Activated CD4-positive, CD25-positive, alpha-beta regulatory T cell treated with anti-CD3 and anti-CD28 coated beads, Interleukin-2, amount 50 U/mL, for 24 hours (primary cell): Measurements from ENCODE around the gene SLC25A53.

Source experiments
- ATAC-seq, 2 donors: fragments of 150-1000 bp; cut with Tn5 transposase; one replicate each; pipeline ENCODE4 v1.10.0; 2021; ENCODE audit warnings: mild to moderate bottlenecking in 1 of 2, moderate library complexity in 1 of 2

The SLC25A53 gene, protein sequence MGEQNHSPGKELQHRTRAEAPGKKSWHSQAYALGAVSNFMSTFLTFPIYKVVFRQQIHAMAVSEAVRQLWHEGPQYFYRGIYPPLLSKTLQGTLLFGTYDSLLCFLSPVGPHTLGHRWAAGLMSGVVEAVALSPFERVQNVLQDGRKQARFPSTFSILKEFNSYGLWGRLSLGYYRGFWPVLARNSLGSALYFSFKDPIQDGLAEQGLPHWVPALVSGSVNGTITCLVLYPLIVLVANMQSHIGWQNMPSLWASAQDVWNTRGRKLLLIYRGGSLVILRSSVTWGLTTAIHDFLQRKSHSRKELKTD

DNA sequence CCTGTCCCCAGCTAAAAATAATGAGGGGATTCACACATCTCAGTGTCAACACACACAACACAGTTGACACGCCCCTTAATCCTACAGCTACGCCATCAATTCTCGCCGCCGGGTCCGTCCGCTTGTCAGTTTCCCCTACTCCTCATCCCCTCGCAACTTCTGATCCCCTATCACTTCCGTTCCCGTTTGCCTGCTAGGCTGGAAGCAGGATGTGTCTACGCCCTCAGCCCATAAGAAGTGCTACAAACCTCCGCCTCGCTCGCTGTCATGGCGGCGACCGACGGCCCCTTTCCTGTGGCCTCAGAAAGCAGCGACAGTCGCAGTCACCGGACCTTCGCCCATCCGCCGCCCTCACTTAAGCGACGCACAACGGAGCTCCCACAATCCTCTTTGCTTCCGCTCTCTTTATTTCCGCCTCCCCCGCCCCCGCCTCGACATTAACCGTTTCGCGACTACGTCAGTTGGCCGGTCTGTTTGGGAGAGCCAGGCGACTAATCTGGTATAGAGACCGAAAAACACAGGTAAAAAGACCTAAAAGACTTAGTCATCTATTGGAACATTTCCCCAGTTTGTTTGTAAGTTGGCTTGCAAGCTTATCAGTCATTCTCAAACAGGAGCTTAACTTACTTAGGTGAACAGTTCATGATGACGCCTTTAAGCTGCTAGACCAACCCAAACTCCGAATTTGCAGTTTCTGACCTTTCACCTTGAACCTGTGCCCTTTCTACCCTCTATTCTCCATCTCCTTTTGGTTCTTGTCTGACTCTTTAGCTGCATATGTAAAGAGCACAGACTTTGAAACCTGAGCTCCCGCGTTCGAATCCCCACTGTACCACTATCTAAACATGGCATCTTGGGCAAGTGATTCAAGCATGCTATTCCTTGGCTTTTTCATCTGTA is at the start of gene SLC25A53:
TSS of gene SLC25A53 (minus strand) at position 380 of the 900 bp plus-strand sequence. CDS start 51,752 bp downstream, outside the sequence.
- ATAC-seq, result peak; percentile 87 to 88

DNA sequence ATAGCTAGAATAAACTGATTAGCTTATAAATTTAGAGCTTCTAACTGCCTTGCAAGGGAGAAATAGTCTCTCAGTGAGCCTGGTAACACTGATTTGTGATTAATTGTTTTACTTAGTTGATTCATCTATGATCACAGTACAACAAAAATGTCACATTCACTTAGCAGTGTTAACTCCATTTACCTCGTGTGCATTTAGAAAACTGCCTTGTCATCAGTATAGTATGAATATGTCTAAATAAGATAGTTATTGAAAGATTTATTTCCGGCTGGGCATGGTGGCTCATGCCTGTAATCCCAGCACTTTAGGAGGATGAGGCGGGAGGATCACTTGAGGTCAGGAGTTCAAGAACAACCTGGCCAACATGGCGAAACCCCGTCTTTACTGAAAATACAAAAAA is 48.7 kb upstream of the SLC25A53 start:
- ATAC-seq, result no peak

DNA sequence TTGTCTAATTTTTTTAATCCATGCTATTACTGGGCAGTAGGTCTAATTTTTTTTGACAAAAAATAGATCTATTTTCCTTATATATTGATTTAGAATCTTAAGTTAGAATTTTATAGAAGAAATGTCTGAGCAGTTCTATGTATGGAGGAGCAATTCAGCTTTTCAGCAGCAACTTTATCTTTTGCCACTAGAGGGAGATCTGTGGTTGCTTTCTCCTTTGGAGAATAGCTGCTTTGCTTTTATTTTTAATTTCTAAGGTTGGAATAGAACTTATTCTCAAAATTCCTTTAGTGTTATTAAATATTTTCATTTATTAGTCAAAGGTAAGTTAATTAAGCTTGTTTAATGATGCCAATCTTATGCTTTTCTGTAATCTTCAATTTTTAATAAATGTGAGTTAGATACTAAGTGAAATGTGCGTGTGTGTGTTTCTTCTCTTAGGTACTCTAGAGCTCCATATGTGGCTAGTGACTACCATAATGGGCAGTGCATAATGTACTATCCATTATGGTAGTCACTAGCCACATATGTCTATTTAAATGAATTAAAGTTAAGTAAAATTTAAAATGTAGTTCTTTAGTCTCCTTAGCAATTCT is 38.8 kb upstream of the SLC25A53 start:
- ATAC-seq, result no peak

DNA sequence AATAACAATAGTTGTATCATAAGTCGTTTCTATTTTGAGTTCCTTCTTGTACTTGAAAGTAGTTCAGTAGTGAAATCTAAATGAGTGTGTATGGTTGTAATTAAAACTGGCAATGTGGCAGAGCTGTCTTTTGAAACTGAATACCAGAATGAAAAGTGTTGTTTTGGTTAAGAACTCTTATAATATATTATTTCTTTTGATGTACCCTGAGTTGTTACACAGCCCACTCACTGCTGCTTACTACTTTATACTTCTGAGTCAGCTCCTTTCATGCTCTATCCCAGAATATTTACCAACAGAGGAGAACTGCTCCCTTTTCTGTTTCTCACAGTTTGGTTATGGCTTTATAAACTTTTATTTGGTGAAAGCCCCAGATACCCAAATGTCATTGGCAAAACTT is 38.2 kb upstream of the SLC25A53 start:
- ATAC-seq, result no peak

DNA sequence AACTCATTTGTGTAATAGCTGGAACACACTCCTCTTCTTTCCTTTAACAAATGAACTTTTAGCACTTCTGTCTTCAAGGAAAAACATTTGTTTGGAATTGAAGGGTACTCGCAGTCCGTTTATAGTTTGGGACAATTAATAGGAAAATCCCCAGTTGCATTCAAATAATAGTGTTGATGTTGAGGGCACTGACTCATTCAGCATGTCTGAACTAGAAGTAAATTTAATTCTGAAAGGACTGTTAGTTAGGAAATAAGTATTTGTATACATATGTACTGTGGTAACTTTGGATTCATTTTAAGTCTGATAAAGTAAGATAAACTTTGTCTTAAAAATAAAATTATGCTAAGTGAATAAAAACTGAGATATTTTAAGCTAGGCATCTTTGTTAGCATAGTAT is 36.7 kb upstream of the SLC25A53 start:
- ATAC-seq, result no peak

DNA sequence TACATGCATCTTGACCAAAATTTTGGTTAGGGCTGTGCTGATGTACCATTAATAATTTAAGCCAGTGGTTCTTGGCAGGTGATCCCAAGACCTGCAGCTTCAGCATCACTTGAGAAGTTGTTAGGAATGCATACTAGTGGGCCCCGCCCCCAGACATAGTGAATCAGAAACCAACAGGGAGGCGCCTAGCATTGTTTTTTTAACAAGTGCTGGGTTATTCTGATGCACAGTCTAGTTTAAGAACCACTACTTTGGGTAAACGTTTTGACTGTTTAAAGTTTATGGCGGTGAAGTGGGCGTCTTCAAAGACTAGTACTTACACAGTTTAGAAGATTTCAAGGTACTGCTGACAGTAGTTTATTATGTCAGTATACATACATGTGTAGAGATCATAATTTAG is 33.0 kb upstream of the SLC25A53 start:
- no peak for ATAC-seq

DNA sequence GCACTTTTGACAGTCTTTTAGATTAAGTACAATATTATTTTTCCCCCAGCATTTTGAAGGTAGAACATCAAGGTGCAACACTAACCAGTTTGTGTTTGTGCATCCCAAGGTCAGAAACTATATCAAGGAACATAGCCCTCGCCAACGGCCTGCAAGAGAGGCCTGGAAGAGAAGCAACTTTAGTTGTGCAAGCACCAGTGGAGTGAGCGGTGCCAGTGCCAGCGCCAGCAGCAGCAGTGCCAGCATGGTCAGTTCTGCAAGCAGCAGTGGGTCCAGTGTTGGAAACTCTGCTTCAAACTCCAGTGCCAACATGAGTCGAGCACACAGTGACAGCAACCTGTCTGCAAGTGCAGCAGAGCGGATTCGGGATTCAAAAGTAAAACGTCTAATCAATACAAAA is 31.1 kb upstream of the SLC25A53 start:
- ATAC-seq, result no peak

DNA sequence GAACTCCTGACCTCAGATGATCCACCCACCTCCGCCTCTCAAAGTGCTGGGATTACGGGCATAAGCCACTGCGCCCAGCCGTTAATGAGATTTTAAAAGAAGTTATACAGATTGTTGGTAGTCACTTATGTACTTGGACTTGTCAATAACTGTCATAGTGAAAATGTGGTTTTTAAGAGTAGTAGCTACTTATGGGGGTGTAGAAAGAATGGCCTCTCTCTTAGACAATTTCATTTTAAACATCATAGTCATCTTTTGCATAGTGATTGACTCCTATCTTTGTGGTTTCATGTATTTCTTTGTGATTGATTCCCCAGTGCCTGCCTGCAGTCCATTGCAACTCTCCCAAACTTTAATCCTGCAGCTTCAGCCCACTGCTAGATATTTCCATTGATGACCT is 26.9 kb upstream of the SLC25A53 start:
- peak; percentile 38 to 70 for ATAC-seq

DNA sequence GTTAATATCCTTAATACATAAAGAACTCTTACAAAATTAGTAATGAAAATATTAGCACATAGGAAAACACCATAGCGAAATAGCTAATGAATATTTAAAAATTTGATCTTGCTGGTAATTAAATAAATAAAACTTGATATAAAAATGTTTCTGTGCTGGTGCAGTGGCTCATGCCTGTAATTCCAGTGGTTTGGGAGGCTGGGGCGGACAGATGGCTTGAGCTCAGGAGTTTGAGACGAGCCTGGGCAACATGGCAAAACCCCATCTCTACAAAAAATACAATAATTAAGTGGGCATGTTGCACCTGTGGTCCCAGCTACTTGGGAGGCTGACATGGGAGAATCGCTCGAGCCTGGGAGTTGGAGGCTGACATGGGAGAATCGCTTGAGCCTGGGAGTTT is 17.0 kb upstream of the SLC25A53 start:
- ATAC-seq, result no peak

DNA sequence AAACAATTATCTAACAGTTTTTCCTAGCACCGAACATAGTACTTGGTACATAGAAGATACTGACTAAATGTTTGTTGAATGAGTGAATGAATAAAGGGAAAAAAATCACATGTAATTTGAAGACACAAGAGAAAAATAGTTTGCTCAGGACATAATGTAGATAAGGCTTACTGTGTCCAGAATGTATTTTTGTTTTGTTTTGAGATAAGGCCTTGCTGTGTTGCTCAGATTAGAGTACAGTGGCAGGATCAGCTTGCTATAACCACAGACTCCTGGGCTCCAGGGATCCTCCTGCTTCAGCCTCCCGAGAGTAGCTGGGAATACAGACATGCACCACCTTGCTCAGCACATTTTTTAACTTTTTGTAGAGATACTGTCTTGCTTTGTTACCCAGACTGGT is 16.0 kb upstream of the SLC25A53 start:
- no peak for ATAC-seq

DNA sequence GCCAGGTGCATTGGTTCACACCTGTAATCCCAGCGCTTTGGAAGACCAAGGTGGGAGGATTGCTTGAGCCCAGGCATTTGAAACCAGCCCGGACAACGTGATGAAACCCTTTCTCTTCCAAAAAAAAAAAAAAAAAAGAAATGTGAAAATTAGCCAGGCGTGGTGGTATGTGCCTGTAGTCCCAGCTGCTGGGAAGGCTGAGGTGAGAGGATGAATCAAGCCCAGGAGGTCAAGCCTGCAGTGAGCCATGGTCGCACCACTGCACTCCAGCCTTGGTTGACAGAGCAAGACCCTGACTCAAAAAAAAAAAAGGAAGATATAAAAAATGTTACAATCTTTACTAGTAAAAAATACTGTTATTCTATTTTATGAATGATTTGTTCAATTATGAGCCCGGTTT is 15.3 kb upstream of the SLC25A53 start:
- no peak for ATAC-seq

DNA sequence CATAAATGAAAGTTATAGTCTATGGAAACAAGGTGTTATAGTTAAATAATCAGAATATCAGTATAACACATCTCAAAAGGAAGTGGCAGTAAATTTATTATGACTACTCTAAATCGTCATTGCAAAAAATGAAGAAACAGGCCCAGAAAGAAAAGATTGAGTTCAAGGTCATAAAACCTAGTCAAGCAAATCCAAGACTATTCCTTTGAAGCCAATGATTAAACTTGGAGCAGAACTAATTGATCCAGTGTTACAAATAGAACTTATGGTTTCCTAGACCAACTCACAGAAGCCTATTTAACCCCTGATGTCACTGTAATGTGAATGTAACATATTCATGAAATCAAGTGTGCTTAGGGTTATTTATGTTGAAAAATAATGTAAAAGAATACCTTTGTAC is 11.3 kb upstream of the SLC25A53 start:
- no peak for ATAC-seq

DNA sequence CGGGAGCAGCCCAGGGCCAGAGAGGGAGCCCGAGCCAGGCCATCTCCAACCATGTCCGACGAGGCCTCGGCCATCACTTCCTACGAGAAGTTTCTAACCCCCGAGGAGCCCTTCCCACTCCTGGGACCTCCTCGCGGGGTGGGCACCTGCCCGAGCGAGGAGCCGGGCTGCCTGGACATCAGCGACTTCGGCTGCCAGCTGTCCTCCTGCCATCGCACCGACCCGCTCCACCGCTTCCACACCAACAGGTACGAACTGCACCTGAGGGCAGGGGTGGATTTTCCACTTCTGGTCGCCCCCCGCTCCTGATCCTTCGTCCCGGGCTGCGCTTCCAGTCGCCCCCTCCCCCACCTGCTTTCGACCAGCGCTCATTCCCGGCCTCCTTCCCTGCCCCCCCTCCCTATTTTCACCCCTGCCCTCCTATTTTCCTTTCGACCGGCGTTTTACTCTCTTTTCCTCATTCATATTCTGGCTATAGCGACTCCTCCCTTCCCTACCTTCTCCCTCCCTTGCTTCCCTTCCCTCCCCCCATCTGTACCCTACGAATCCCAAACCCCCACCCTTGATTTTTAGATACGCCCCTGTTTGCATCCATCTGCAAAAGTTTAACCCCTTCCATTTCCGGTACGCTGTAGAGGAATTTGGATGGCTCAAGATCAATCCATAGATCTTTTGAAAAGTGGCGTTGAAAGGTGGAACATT is 10.1 kb upstream of the SLC25A53 start:
- no peak for ATAC-seq

DNA sequence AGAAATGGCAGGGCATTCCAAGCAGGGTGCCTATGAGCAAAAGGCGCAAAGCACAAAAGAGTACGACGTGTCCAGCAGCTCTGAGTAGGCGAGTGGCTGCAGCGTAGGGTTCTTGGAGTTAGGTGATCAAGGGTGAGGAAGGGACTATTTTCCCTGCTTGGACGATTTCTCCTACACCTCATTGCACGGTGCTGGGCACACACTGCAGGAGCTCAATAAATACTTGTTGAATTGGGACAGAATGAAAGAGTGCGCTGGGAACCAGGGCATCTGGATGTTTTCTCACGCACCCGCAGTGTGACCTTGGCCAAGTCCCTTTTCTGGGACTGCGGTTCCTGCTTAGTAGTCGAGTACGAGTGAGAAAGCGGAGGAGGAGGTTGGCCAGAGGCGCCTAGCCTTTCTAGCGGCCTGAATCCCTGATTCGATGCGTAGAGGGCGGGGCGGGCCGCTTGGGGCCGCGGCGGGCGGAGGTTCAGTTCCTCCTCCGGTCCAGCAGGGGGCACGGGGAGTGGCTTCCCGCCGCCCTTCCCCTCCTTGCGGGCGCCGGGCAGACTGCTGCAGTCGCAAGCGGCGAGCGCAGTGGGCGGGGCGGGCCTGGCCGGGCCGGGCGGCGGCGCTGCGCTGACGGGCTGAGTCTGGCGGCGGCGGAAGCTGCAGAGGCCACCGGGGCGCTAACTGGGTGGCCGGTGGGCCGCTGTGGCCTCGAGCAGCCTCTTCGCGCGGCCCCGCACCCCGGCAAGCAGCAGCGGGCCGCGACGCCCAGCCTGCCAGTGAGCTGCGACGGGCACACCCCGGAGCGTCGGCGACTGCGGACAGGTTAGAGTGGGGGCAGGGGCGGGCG is 9.3 kb upstream of the SLC25A53 start, which contains the start of gene FAM199X:
TSS of gene FAM199X (plus strand) at position 560 of the 841 bp plus-strand sequence. CDS start 333 bp downstream, outside the sequence.
- peak; percentile 96 to 97 for ATAC-seq

DNA sequence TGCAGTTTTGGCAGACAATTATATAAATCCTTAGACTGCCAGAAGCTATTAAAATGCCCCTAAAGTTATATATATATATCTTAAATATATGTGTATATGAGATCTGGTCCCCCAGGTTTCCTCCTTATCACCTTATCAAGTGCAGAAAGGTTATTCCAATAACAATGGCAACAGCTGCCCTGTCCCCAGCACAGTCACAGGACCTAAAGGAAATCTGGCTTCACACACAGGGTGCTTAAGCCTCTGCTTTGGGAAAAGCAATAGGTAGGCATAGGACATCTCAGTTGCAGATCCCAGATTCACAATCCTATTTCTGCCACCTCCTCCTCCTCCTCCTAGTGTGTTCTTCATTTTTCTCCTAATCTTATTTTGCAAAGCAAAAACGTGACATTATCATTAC is 5.8 kb downstream of the SLC25A53 start:
- ATAC-seq, result no peak

DNA sequence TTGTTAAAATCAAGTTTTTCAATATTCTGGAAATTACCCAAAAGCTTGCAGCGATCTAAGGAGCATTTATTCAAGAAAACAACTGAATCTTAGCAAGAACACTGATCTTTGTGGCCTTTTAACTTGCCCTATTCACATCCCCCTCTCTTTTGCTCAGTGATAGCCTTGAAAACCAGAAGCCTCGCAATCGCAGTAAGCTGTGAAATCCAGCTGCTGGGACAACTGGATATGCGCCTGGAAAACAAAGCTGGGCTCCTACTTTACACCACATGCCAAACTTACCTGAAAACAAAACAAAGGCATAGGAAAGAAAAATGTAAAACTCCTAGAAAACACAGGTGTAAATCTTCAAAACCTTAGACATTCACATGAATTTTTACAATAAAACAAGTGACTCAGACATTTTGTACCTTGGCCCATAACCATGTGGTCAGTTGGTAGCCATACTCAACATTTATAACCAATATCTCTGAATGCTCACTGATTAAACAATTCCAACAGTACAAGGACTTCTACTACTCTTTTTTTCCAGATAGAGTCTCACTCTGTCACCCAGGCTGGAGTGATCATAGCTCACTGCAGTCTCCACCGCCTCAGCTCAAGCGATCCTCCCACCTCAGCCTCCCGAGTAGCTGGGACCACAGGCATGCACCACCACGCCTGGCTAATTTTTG is 15.6 kb downstream of the SLC25A53 start:
- ATAC-seq, result no peak

DNA sequence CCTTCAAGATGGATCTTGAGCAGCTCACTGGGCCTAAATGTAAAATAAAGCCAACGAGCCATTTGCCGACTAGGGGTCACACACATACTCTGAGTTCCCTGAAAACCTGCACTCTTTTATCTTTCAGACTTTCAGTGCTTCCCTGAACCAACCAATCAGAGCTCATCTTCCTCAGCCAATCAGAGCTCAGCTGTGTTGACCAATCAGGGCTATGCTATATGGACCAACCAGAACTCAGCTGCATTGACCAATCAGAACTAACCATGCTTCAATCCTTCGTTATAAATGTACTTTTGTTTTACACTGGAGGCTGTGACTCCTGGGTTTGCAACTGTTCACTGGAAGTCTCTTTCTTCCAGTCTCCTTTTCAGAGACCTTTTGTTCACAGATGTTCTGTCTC is 19.3 kb downstream of the SLC25A53 start:
- peak in 1 of 2 donors; percentile 45 for ATAC-seq

DNA sequence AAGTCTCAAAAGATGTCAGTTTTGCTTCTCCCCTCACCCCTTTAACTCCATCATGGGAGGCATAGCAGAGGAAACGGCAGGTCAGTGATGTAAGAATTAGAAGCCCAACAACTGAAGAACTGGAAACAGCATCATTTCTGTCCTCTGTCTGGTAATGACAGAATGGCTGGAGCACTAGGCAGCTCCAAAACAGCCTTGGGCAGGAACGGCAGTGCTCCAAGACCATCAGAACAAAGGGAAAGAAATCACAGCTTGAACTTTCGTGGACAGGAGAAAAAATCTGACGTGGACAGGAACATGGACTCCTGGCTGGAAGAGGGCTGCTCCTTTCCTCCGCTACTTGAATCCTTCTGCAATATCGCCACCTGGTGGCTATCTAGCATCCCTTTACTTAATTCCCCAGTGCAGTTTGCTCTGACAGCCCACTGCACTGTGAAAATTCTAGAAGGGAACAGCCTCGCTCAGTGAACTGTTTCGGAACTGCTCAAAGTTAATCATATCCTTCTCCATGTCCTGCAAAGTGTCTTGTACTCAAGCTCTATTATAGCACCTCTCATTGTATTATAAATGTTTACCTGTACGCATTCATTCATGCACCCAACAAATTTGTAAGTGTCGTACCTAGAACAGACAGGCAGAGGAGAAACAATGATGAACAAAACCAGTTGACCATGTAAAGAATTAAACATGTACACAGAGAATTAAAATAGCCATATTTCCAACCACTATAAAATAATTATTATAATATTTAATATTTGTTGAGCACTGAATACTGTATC is 20.4 kb downstream of the SLC25A53 start:
- ATAC-seq, result peak; percentile 51 to 63

DNA sequence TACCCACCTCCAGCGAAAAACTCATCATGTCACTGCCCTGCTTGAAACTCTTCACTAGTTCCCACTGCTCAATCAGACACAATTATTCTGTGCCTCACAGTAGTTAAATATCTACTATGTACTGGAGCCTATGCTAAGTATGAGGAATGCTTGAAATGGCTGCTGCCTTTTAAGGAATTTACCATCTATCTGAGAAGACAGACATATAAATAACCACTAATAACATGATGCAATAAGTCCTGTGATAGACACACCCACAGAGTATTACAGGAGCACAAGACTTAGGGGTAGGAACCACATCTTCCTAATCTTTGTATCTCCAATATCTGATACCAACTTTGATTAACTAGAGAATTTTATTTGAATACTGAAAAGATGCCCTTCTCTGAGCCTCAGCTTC is 21.1 kb downstream of the SLC25A53 start:
- no peak for ATAC-seq

DNA sequence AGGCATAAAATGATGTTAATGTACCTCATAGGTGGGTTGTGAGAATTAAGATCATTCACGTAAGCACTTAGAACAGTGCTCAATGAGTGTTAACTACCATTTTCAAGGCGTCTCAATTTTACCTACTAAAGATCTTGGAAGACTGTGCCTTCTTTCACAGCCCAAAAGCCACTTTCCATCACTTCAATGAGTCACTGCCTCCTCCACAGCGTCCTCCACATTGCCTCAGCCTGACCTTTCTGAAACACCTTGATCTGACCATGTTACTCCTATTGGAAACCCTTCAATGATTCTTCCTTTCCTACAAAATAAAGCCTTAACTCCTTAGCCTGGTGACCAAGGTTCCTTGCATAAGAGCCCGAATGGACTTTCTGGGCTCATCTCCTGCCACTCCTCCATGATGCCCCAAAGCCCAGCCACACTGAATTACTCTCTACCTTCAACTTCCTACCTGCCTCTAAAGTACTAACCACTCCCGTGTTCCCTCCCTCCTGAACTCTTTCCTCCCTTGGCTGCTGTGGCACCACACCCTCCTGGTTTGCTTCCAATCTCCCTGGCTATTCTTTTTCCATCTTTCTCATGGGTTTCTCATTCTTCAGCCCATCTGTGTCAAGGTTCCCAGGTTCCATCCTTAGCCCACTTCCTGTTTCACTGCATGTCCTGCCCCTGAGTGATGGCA is 22.1 kb downstream of the SLC25A53 start:
- no peak for ATAC-seq
